ENCODE measurements around the gene RRAS2.
"Not testable (repeated sequence)": the region's sequence is repeated elsewhere in the genome, so short reads cannot be mapped to it uniquely, and the experiment has no call there.

The RRAS2 gene

GRCh38 chr11:14290422-14290821 is 68.6 kb downstream of the RRAS2 start:
- TF ChIP-seq YY1 (IDR thresholded peaks at IDR 0.05; ENCODE audit: insufficient read depth, insufficient read length) (no peak), ZNF274 (IDR thresholded peaks at IDR 0.05; ENCODE audit: low read depth, low read length) (no peak), SUZ12 (IDR thresholded peaks at IDR 0.05; ENCODE audit: extremely low read depth, insufficient read depth, insufficient read length) (no peak)
- Histone ChIP-seq H3K9me3 (ENCODE audit: insufficient read depth, low read length) (no peaks in the 10 kb centered on the region), H3K27me3 (ENCODE audit: insufficient read depth, insufficient read length) (no peaks in the 10 kb centered on the region), H3K36me3 (ENCODE audit: insufficient read depth, insufficient read length, low read length) (peaks cover 56% of the 10 kb centered on the region), H3K4me3 (ENCODE audit: insufficient read length, low read depth) (no peak overlapping the region), H3K4me1 (ENCODE audit: insufficient read depth, insufficient read length) (no peaks in the 10 kb centered on the region), H3K9ac (ENCODE audit: insufficient read length, low read depth) (no peak overlapping the region)
- DNase-seq (ENCODE audit: low read depth, low spot score): no peak

GRCh38 chr11:14288189-14288935 is 70.6 kb downstream of the RRAS2 start:
- DNase-seq (ENCODE audit: low read depth, low spot score): no peak
- no peaks in the 10 kb centered on the region for H3K4me1 ChIP-seq (ENCODE audit: insufficient read depth, insufficient read length)
- H3K9me3 ChIP-seq (ENCODE audit: insufficient read depth, low read length): no peaks in the 10 kb centered on the region
- H3K36me3 ChIP-seq (ENCODE audit: insufficient read depth, insufficient read length, low read length): peaks cover 44% of the 10 kb centered on the region
- no peak overlapping the region for H3K9ac ChIP-seq (ENCODE audit: insufficient read length, low read depth)
- TF ChIP-seq SUZ12 (IDR thresholded peaks at IDR 0.05; ENCODE audit: extremely low read depth, insufficient read depth, insufficient read length) (no peak), YY1 (IDR thresholded peaks at IDR 0.05; ENCODE audit: insufficient read depth, insufficient read length) (no peak), ZNF274 (IDR thresholded peaks at IDR 0.05; ENCODE audit: low read depth, low read length) (no peak)
- H3K27me3 ChIP-seq (ENCODE audit: insufficient read depth, insufficient read length): no peaks in the 10 kb centered on the region
- no peak overlapping the region for H3K4me3 ChIP-seq (ENCODE audit: insufficient read length, low read depth)

GRCh38 chr11:14278869-14279268 is 80.1 kb downstream of the RRAS2 start:
- not testable (repeated sequence) for H3K4me3 ChIP-seq (ENCODE audit: insufficient read length, low read depth); H3K4me1 ChIP-seq (ENCODE audit: insufficient read depth, insufficient read length); DNase-seq (ENCODE audit: low read depth, low spot score); H3K9ac ChIP-seq (ENCODE audit: insufficient read length, low read depth); H3K27me3 ChIP-seq (ENCODE audit: insufficient read depth, insufficient read length); H3K9me3 ChIP-seq (ENCODE audit: insufficient read depth, low read length)
- H3K36me3 ChIP-seq (ENCODE audit: insufficient read depth, insufficient read length, low read length): peaks cover 35% of the 10 kb centered on the region

GRCh38 chr11:14275076-14275475 is 83.9 kb downstream of the RRAS2 start:
- TF ChIP-seq ZNF274 (IDR thresholded peaks at IDR 0.05; ENCODE audit: low read depth, low read length) (no peak), SUZ12 (IDR thresholded peaks at IDR 0.05; ENCODE audit: extremely low read depth, insufficient read depth, insufficient read length) (no peak), YY1 (IDR thresholded peaks at IDR 0.05; ENCODE audit: insufficient read depth, insufficient read length) (no peak)
- H3K36me3 ChIP-seq (ENCODE audit: insufficient read depth, insufficient read length, low read length): peaks cover 20% of the 10 kb centered on the region
- DNase-seq (ENCODE audit: low read depth, low spot score): peak; percentile 13

GRCh38 chr11:14273895-14274294 is 85.1 kb downstream of the RRAS2 start:
- no peak for TF ChIP-seq SUZ12 (IDR thresholded peaks at IDR 0.05; ENCODE audit: extremely low read depth, insufficient read depth, insufficient read length)
- TF ChIP-seq ZNF274 (IDR thresholded peaks at IDR 0.05; ENCODE audit: low read depth, low read length): no peak
- no peak for TF ChIP-seq YY1 (IDR thresholded peaks at IDR 0.05; ENCODE audit: insufficient read depth, insufficient read length)
- Histone ChIP-seq H3K4me3 (ENCODE audit: insufficient read length, low read depth) (no peak overlapping the region), H3K9ac (ENCODE audit: insufficient read length, low read depth) (no peak overlapping the region), H3K27me3 (ENCODE audit: insufficient read depth, insufficient read length) (no peaks in the 10 kb centered on the region), H3K36me3 (ENCODE audit: insufficient read depth, insufficient read length, low read length) (peaks cover 11% of the 10 kb centered on the region), H3K9me3 (ENCODE audit: insufficient read depth, low read length) (peaks cover 4% of the 10 kb centered on the region; the same call in 1 of the 2 replicates), H3K4me1 (ENCODE audit: insufficient read depth, insufficient read length) (peaks cover 3% of the 10 kb centered on the region)
- DNase-seq (ENCODE audit: low read depth, low spot score): no peak

More at GRCh38 chr11:14275076-14275475, 83.9 kb downstream of the RRAS2 start:
- Histone ChIP-seq H3K9me3 (ENCODE audit: insufficient read depth, low read length) (peaks cover 4% of the 10 kb centered on the region; the same call in 1 of the 2 replicates), H3K4me3 (ENCODE audit: insufficient read length, low read depth) (no peak overlapping the region), H3K4me1 (ENCODE audit: insufficient read depth, insufficient read length) (peaks cover 3% of the 10 kb centered on the region), H3K9ac (ENCODE audit: insufficient read length, low read depth) (no peak overlapping the region), H3K27me3 (ENCODE audit: insufficient read depth, insufficient read length) (no peaks in the 10 kb centered on the region)

- peaks cover 8% of the 10 kb centered on the region for H3K36me3 ChIP-seq (ENCODE audit: insufficient read depth, insufficient read length, low read length)
- no peaks in the 10 kb centered on the region for H3K9me3 ChIP-seq (ENCODE audit: insufficient read depth, low read length)
- no peaks in the 10 kb centered on the region for H3K27me3 ChIP-seq (ENCODE audit: insufficient read depth, insufficient read length)
- no peak overlapping the region for H3K9ac ChIP-seq (ENCODE audit: insufficient read length, low read depth)
- TF ChIP-seq ZNF274 (IDR thresholded peaks at IDR 0.05; ENCODE audit: low read depth, low read length): no peak
- TF ChIP-seq SUZ12 (IDR thresholded peaks at IDR 0.05; ENCODE audit: extremely low read depth, insufficient read depth, insufficient read length): no peak
- no peak for DNase-seq (ENCODE audit: low read depth, low spot score)
- no peak overlapping the region for H3K4me3 ChIP-seq (ENCODE audit: insufficient read length, low read depth)
- H3K4me1 ChIP-seq (ENCODE audit: insufficient read depth, insufficient read length): no peaks in the 10 kb centered on the region
These were observed 88.1 kb downstream of the RRAS2 start for GRCh38 chr11:14270690-14271542.

Data from NT2/D1 (cell line).